Sigmoid colon (tissue), 4 donors: ENCODE measurements around the gene MEGF11.

Source experiments
- CTCF ChIP-seq, 4 experiments: fragments of 450-650 bp in 3 of 4; fragments of 200-600 bp in 1 of 4; IDR thresholded peaks; one replicate each; pipeline ENCODE4 v1.5.1; 2016 to 2019; ENCODE audit warnings: antibody characterized with exemption in 4 of 4, mild to moderate bottlenecking in 3 of 4, moderate library complexity in 2 of 4
- EP300 ChIP-seq, 4 donors: sonication (generic); formaldehyde crosslinking; IDR thresholded peaks; one replicate each; pipeline ENCODE4 v1.6.1; 2017; ENCODE audit warnings: antibody characterized with exemption in 4 of 4
- POLR2A ChIP-seq, 2 donors: fragments of 450-650 bp; IDR thresholded peaks; one replicate each; pipeline ENCODE4 v1.6.1; 2016; ENCODE audit warnings: antibody characterized with exemption in 2 of 2, mild to moderate bottlenecking in 2 of 2, moderate library complexity in 2 of 2

GRCh38 chr15:65888981-65889380 lies 364.6 kb downstream of the MEGF11 start:
- TF ChIP-seq CTCF (IDR thresholded peaks at IDR 0.05) (no peak), EP300 (IDR thresholded peaks at IDR 0.05) (no peak), POLR2A (IDR thresholded peaks at IDR 0.05) (no peak)
